C4-2B (cell line): ENCODE data around the gene NALCN.

ENCODE experiments used
- CTCF ChIP-seq: fragments of 450-650 bp; conservative IDR thresholded peaks from 2 replicates; pipeline ENCODE4 v1.5.1; 2017; ENCODE audit warnings: mild to moderate bottlenecking
- ZFX ChIP-seq: fragments of 450-650 bp; IDR thresholded peaks from 2 replicates; pipeline ENCODE4 v1.6.1; 2017

GRCh38 chr13:101415358-101416174, 742 bp downstream of the NALCN start:
- TF ChIP-seq CTCF, result no peak
- TF ChIP-seq ZFX, result no peak
